Neural crest cell (in vitro differentiated cells): ENCODE data around the gene CENPP. TPM values are rescaled to one million over a fixed set of nuclear protein-coding genes. Genes with fewer than 3 reads are reported as not detected.

ENCODE experiments used
- DNase-seq: peaks from one replicate; pipeline ENCODE4 v3.0.0; 2021; ENCODE audit warnings: low read depth, mixed read lengths, low spot score
- H3K27ac Mint-ChIP-seq: one replicate; pipeline ENCODE4 v1.8.0; 2021; ENCODE audit warnings: mild to moderate bottlenecking, mixed read lengths; ENCODE audit not compliant: unreplicated experiment
- H3K27me3 Mint-ChIP-seq: 2 replicates; pipeline ENCODE4 v1.8.0; 2021; ENCODE audit warnings: low read depth, mild to moderate bottlenecking, mixed read lengths
- H3K36me3 Mint-ChIP-seq: 2 replicates; pipeline ENCODE4 v1.8.0; 2021; ENCODE audit warnings: low read depth, mild to moderate bottlenecking, mixed read lengths
- H3K4me1 Mint-ChIP-seq: 2 replicates; pipeline ENCODE4 v1.8.0; 2021; ENCODE audit warnings: mixed read lengths
- H3K4me3 Mint-ChIP-seq: one replicate; pipeline ENCODE4 v1.8.0; 2021; ENCODE audit warnings: mild to moderate bottlenecking, mixed read lengths
- H3K9me3 Mint-ChIP-seq: 2 replicates; pipeline ENCODE4 v1.8.0; 2021; ENCODE audit warnings: mixed read lengths
- CTCF ChIP-seq: fragments of 200-600 bp; sonication (generic); conservative IDR thresholded peaks from 2 replicates; pipeline ENCODE4 v1.5.0; 2021; ENCODE audit warnings: antibody characterized with exemption, mild to moderate bottlenecking
- total RNA-seq: library from RNA; stranded (reverse); gene quantifications from 2 replicates; pipeline ENCODE4 v1.2.1, GENCODE V29; 2021

CENPP gene
- total RNA-seq, 1 donor from 2014 or later, result 15.7 TPM

- Mint-ChIP-seq H3K4me1 (peaks cover 10% of the 10 kb centered on the region), H3K36me3 (no peaks in the 10 kb centered on the region), H3K27me3 (no peaks in the 10 kb centered on the region), H3K9me3 (peaks cover under 1% of the 10 kb centered on the region), H3K27ac (peak overlapping the region; percentile 73), H3K4me3 (no peak overlapping the region)
- no peak for DNase-seq
- no peak for TF ChIP-seq CTCF
Measured at GRCh38 chr9:92514635-92515034, 188.9 kb downstream of the CENPP start.

GRCh38 chr9:92516521-92516920, 190.8 kb downstream of the CENPP start:
- H3K27me3 Mint-ChIP-seq, result no peaks in the 10 kb centered on the region
- DNase-seq, result no peak
- H3K27ac Mint-ChIP-seq, result no peak overlapping the region
- H3K36me3 Mint-ChIP-seq, result no peaks in the 10 kb centered on the region
- TF ChIP-seq CTCF, result no peak
- H3K4me3 Mint-ChIP-seq, result no peak overlapping the region
- peaks cover 3% of the 10 kb centered on the region for H3K9me3 Mint-ChIP-seq
- peaks cover 10% of the 10 kb centered on the region for H3K4me1 Mint-ChIP-seq

GRCh38 chr9:92517046-92517445, 191.3 kb downstream of the CENPP start:
- no peak for TF ChIP-seq CTCF
- Mint-ChIP-seq H3K4me1 (peaks cover 10% of the 10 kb centered on the region), H3K9me3 (peaks cover 3% of the 10 kb centered on the region), H3K27ac (no peak overlapping the region), H3K27me3 (no peaks in the 10 kb centered on the region), H3K4me3 (no peak overlapping the region), H3K36me3 (no peaks in the 10 kb centered on the region)
- DNase-seq, result no peak

- Mint-ChIP-seq H3K27ac (no peak overlapping the region), H3K4me1 (peaks cover 10% of the 10 kb centered on the region), H3K9me3 (peaks cover 3% of the 10 kb centered on the region), H3K27me3 (no peaks in the 10 kb centered on the region), H3K4me3 (no peak overlapping the region), H3K36me3 (no peaks in the 10 kb centered on the region)
- DNase-seq, result no peak
- TF ChIP-seq CTCF, result no peak
Measured at GRCh38 chr9:92518199-92518598, 192.4 kb downstream of the CENPP start.

GRCh38 chr9:92520837-92521236, 195.1 kb downstream of the CENPP start:
- DNase-seq, result no peak
- H3K27ac Mint-ChIP-seq, result no peak overlapping the region
- H3K4me3 Mint-ChIP-seq, result no peak overlapping the region
- no peaks in the 10 kb centered on the region for H3K27me3 Mint-ChIP-seq
- H3K9me3 Mint-ChIP-seq, result peaks cover 3% of the 10 kb centered on the region
- TF ChIP-seq CTCF, result no peak
- peaks cover 10% of the 10 kb centered on the region for H3K4me1 Mint-ChIP-seq
- H3K36me3 Mint-ChIP-seq, result no peaks in the 10 kb centered on the region
